ENCODE results near the gene GHR.
A peak's percentile ranks its signal among the peaks of the same experiment; 100 is the strongest.

GHR gene

DNA sequence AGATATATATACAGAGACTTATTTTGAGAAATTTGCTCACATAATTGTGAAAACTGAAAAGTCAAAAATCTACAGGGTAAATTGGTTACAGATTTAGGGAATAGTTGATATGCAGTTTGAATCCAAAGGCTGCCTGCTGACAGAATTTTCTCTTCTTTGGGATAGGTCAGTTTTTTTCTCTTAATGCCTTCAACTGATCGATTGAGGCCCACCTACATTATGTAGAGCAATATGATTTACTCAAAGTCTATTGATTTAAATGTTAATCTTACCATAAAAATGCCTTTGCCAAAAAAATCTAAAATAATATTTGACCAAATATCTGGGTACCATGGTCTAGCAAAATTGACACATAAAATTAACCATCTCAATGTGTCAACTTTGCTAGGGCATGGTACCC lies 3.9 kb upstream of the GHR start:
- no peak for TF ChIP-seq CTCF (IDR thresholded peaks at IDR 0.05)
- H3K27ac ChIP-seq = no peak overlapping the region
- DNase-seq (ENCODE audit: low spot score) = no peak
- no peak overlapping the region for H3K4me3 ChIP-seq

DNA sequence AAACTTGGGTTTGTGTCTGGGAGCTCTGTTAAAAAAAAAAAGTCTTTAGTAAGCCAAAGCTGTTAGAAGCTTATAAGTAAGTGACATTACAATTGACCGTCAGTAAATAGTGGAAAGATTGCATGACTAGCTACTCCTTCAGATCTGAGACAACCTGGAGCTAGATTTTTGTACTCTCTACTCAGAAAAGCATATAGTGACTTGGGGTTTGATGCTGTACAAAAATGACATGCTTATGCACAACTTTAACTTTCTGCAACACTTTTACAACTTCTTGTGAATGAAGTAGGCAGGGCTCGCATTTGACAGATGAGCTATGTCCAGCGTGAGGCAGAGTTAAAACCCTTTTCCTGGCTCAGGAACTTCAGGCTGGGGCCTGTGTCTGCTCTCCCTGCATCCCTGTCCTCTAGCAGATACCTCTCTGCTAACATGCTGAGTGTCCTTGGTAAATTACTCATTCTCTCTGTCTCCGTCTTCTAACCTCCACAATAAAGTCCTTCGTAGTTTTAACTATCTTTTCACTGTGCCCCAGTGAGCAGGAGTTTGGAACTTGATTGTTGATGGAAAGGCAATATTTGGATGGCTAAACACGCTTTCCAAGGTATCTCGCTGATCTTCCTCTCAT lies 471 bp upstream of the GHR start:
- Histone ChIP-seq H3K27ac (peak overlapping the region; percentile 70 to 89), H3K4me3 (peak overlapping the region; percentile 84)
- DNase-seq (ENCODE audit: low spot score) = no peak
- TF ChIP-seq CTCF (IDR thresholded peaks at IDR 0.05) = no peak

GRCh38 chr5:42426016-42426415 lies 2.8 kb downstream of the GHR start:
- Histone ChIP-seq H3K27ac (no peak overlapping the region), H3K4me3 (no peak overlapping the region)
- no peak for DNase-seq (ENCODE audit: low spot score)
- TF ChIP-seq CTCF (IDR thresholded peaks at IDR 0.05) = no peak

DNA sequence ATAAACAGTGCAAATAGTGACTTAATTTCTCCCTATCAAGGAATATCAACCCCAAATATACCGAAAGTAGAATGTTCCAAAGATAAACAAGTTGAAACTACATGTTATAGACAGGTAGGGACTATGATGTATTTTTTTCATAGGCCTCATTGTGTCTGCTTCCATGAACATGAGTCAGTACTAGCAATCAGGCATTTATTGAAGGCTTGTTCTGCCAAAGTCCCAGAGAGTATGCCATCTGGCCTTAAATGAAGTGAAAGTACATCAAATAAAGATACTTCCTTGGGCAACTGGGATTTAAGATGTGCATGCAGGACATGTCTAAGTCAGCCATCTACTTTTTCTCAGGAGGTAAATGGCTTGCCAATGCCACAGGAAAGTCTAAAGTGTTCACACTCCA lies 6.5 kb downstream of the GHR start:
- H3K4me3 ChIP-seq = no peak overlapping the region
- no peak for TF ChIP-seq CTCF (IDR thresholded peaks at IDR 0.05)
- H3K27ac ChIP-seq = no peak overlapping the region
- no peak for DNase-seq (ENCODE audit: low spot score)

DNA sequence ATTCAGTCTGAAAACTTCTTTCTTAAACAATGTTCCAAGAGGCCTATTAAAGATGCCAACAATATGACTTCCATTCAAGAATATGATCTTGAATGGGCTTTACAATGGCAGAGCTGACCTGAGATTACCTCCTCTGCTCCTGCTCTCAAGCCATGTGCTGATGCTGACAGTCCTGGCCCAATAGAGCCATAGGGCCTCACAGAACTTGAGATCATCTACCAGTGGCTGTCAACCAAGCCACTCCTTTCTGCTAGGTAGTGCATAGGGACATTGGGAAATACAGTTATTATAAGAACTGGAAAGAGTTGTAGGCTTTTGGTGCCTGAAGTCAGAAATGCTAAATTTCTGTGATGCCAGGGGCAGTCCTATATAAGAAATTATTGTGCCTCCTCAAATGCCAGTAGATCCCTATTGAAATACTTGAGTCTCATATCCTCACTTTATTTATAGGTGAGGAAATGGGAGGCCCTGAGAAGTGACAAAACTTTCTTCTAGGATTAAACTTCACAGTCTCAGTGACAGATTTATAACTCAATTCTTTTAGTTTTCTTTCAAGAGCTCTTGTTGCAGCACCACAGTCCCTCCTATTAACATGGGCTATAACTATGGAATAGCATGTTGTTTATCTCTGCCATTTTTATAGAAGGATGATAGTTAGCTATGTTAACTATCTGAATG lies 10.9 kb downstream of the GHR start:
- TF ChIP-seq CTCF (IDR thresholded peaks at IDR 0.05) = no peak
- no peak overlapping the region for H3K4me3 ChIP-seq
- DNase-seq (ENCODE audit: low spot score) = no peak
- H3K27ac ChIP-seq = no peak overlapping the region

GRCh38 chr5:42436051-42436450 lies 12.8 kb downstream of the GHR start:
- no peak for TF ChIP-seq CTCF (IDR thresholded peaks at IDR 0.05)
- Histone ChIP-seq H3K27ac (no peak overlapping the region), H3K4me3 (no peak overlapping the region)
- no peak for DNase-seq (ENCODE audit: low spot score)

Data from coronary artery (tissue), 2 donors.